Astrocyte of the cerebellum (primary cell): Measurements from ENCODE around the gene ID2.

Experiments
- DNase-seq: peaks from one replicate; pipeline ENCODE4 v3.0.0-alpha.2; 2011; ENCODE audit warnings: low read depth
- H3K4me3 ChIP-seq: 2 replicates; pipeline ENCODE4 v1.5.1; 2011; ENCODE audit warnings: mild to moderate bottlenecking, low read depth, low read length, moderate library complexity
- in situ Hi-C: cut with HindIII; loops from 2 replicates; pipeline ENCODE4 v1.10.0; 2017; ENCODE audit warnings: low sequenced_read_pairs
- TF ChIP-seq, protein P1 (sequence below): IDR thresholded peaks from 2 replicates; pipeline ENCODE4 v1.5.1; 2012; ENCODE audit warnings: low read length, low read depth, moderate library complexity, mild to moderate bottlenecking; ENCODE audit errors: missing control alignments

Gene ID2

DNA sequence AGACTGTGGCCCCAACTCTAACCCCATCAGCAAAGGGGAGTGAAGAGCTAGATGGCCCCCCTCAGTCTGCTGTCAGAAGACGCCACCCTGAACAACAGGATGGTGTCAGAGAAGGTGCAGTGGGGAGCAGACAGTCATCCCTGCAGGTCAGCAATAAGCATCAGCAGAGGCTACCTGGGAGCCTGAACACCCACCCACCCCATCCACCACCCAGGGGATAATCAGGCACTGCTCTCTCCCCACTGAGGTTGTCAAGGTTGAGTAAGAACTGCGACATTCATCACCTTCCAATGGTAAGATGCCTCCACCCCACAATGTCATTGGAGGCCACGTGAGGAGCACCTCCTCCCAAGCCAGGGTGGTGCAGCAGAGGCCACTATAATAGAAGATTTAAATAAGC lies 8.5 kb upstream of the ID2 start:
- no peak overlapping the region for H3K4me3 ChIP-seq
- DNase-seq = no peak
- TF ChIP-seq, protein P1, sequence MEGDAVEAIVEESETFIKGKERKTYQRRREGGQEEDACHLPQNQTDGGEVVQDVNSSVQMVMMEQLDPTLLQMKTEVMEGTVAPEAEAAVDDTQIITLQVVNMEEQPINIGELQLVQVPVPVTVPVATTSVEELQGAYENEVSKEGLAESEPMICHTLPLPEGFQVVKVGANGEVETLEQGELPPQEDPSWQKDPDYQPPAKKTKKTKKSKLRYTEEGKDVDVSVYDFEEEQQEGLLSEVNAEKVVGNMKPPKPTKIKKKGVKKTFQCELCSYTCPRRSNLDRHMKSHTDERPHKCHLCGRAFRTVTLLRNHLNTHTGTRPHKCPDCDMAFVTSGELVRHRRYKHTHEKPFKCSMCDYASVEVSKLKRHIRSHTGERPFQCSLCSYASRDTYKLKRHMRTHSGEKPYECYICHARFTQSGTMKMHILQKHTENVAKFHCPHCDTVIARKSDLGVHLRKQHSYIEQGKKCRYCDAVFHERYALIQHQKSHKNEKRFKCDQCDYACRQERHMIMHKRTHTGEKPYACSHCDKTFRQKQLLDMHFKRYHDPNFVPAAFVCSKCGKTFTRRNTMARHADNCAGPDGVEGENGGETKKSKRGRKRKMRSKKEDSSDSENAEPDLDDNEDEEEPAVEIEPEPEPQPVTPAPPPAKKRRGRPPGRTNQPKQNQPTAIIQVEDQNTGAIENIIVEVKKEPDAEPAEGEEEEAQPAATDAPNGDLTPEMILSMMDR = no peak
- in situ Hi-C loops = no loop called here

DNA sequence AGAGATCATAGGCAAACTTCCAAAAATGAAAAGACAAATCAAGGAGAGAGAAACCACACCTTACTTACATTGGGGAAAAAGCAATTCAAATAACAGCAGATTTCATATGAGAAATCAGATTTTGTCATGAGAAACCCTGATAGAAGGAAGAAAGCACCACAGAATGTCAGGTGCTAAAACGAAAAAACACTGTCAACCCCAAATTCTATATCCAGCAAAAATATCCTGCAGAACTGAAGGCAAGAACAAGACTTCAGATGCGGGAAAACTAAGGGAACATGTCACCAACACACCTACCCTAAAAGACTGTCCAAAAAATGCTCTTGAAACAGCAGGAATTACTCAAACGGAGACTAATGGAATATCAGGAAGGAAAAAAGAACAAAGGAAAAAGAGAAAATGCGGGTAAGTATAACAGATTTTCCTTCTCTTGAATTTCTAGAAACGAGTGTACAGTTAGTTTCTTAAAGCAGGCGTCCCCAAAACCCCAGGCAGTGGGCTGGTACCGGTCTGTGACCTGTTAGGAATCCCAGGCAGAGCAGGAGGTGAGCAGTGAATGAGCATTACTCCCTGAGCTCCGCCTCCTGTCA lies 7.3 kb upstream of the ID2 start:
- no peak overlapping the region for H3K4me3 ChIP-seq
- in situ Hi-C loops = no loop called here
- TF ChIP-seq, protein P1 = no peak
- DNase-seq = no peak

- no peak for DNase-seq
- TF ChIP-seq, protein P1 = no peak
- in situ Hi-C loops = no loop called here
Measured at GRCh38 chr2:8675543-8675942, 6.3 kb upstream of the ID2 start.

GRCh38 chr2:8676191-8676920 lies 5.5 kb upstream of the ID2 start:
- peak; percentile 68 for DNase-seq
- peak overlapping the region; percentile 32 for H3K4me3 ChIP-seq
- TF ChIP-seq, protein P1 = no peak
- in situ Hi-C loops = no loop called here

More at GRCh38 chr2:8675543-8675942, 6.3 kb upstream of the ID2 start:
- no peak overlapping the region for H3K4me3 ChIP-seq

DNA sequence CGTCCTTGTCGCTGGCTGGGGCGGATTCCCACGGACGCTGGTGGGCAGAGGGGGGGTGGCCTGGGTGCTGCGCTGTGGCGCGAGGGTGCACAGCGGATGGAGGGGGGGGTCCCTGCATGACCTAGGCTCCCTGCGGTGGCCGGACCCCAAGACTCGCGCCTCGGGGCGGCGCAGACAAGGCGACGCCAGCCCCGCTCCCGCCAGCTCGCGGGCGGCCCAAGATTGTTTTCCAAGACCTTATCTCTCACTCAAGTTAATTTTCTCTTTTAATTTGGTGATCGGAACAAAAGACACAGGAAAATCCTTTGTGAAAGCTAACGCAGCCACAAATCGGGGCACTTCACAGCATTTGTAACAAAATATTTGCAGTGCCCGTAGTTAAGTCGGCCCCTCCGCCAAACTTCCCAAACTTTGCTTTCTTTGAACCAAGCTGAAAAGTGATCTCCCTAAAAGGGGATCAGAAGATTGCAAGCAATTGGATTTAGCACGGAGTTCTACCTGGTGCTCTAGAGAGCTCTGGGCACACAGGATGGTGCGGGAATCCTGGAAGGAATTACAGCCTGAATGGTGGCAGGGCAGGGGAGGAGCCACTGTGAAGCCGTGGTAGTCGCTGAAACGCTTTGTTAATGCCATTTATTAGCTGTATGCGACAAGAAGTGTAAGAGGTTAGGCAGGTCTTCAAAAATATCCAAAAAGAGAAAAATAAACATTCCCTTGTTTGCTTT lies 4.8 kb upstream of the ID2 start:
- no peak for DNase-seq
- TF ChIP-seq, protein P1 = no peak
- in situ Hi-C loops = no loop called here
- H3K4me3 ChIP-seq = peak overlapping the region; percentile 32

- peak overlapping the region; percentile 32 for H3K4me3 ChIP-seq
- TF ChIP-seq, protein P1 = no peak
- in situ Hi-C loops = no loop called here
- no peak for DNase-seq
Measured at GRCh38 chr2:8677646-8678592, 3.9 kb upstream of the ID2 start.
